Upper lobe of left lung (tissue), 6 donors: ENCODE results near the gene PPP4C. TPM values are rescaled to one million over a fixed set of nuclear protein-coding genes. Genes with fewer than 3 reads are reported as not detected.

Experiments
- ATAC-seq, 2 donors: fragments of 200-7000 bp; cut with Tn5 transposase; one replicate each; pipeline ENCODE4 v1.9.1; 2022; ENCODE audit warnings: mild to moderate bottlenecking in 2 of 2, moderate library complexity in 2 of 2; ENCODE audit not compliant: low FRiP score in 2 of 2
- DNase-seq, 2 donors: peaks; one replicate each; pipeline ENCODE4 v3.0.0-alpha.2; 2019 to 2020
- H3K27ac ChIP-seq, 4 donors: fragments of 200-600 bp; sonication (generic); one replicate each; pipeline ENCODE4 v1.5.1; 2016 to 2019
- H3K27me3 ChIP-seq, 4 donors: fragments of 200-600 bp; sonication (generic); one replicate each; pipeline ENCODE4 v1.5.1; 2017 to 2019
- H3K36me3 ChIP-seq, 4 donors: fragments of 200-600 bp; sonication (generic); one replicate each; pipeline ENCODE4 v1.5.1; 2016 to 2019
- H3K4me1 ChIP-seq, 4 donors: fragments of 200-600 bp; sonication (generic); one replicate each; pipeline ENCODE4 v1.5.1; 2018 to 2019
- H3K4me3 ChIP-seq, 4 donors: fragments of 200-600 bp; sonication (generic); one replicate each; pipeline ENCODE4 v1.5.1; 2017 to 2019; ENCODE audit warnings: mild to moderate bottlenecking in 2 of 4, moderate library complexity in 1 of 4
- H3K9me3 ChIP-seq, 4 donors: fragments of 200-600 bp; sonication (generic); one replicate each; pipeline ENCODE4 v1.5.1; 2018 to 2019
- EP300 ChIP-seq, 4 donors: sonication (generic); formaldehyde crosslinking; IDR thresholded peaks; one replicate each; pipeline ENCODE4 v1.5.1; 2017; ENCODE audit warnings: antibody characterized with exemption in 4 of 4, control low read depth in 2 of 4
- POLR2A ChIP-seq, 4 donors: fragments of 450-650 bp; IDR thresholded peaks; one replicate each; pipeline ENCODE4 v1.5.1; 2016 to 2017; ENCODE audit warnings: antibody characterized with exemption in 4 of 4, mild to moderate bottlenecking in 2 of 4
- POLR2AphosphoS5 ChIP-seq, 2 donors: sonication (generic); formaldehyde crosslinking; IDR thresholded peaks; one replicate each; pipeline ENCODE4 v1.5.1; 2017; ENCODE audit warnings: antibody characterized with exemption in 2 of 2
- WGBS, 2 donors: methylation state at CpG; one replicate each; pipeline ENCODE4 v1.1.5; 2017 to 2018; 5-methylcytosine and 5-hydroxymethylcytosine counted together
- total RNA-seq, 6 donors: library from RNA; depleted of rRNA in 4 of 6; stranded (reverse); fragments of >200 nt in 4 of 6; gene quantifications; one replicate each; pipeline versions ENCODE4 v1.1.0 to v1.2.1, GENCODE V29; 2016 to 2021
- TF ChIP-seq, protein P1 (sequence below), 6 experiments: fragments of 450-650 bp in 4 of 6; fragments of 200-600 bp in 2 of 6; sonication (generic) in 2 of 6; IDR thresholded peaks; one replicate each; pipeline ENCODE4 v1.5.1; 2016 to 2019; ENCODE audit warnings: antibody characterized with exemption in 6 of 6
- donor health status: DM: no; HTN: no; CAD: no; lungs with moderate emphysema.
- donor health status: DM: no; HTN: yes; CAD: no; lungs with severe emphysema.

PPP4C gene
- total RNA-seq, 6 donors from 2014 or later: 44.4 to 99.4 (median 80.0) TPM

DNA sequence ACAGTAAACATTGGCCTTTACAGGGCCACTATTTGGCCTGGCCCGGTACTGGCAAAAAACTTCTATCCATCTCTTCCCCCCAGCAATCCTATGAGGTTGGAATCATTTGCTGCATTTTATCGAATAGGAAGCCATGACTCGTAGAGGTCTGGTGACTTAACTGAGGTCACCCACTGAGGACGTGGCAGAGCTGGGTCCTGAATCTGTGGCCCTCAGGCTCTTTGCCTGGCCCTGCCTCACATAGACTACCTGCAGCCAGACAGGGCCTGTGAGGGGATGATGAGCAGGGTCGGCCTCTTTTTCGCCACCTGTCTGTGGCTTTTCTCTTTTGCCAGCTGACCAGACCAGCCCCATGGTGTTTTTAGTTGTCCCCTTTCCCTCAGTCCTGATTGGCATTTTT, 1.9 kb downstream of the PPP4C start:
- Histone ChIP-seq H3K27ac (peak overlapping the region in 1 of 4 donors; percentile 94), H3K4me1 (peaks cover 20 to 38% (median 28%) of the 10 kb centered on the region in 4 donors), H3K4me3 (peak overlapping the region in 1 of 4 donors; percentile 100), H3K27me3 (no peaks in the 10 kb centered on the region), H3K36me3 (peaks cover 11 to 63% (median 44%) of the 10 kb centered on the region in 4 donors), H3K9me3 (no peaks in the 10 kb centered on the region)
- TF ChIP-seq POLR2A (IDR thresholded peaks at IDR 0.05) (no peak), EP300 (IDR thresholded peaks at IDR 0.05) (no peak), POLR2AphosphoS5 (IDR thresholded peaks at IDR 0.05) (no peak)
- TF ChIP-seq, protein P1, sequence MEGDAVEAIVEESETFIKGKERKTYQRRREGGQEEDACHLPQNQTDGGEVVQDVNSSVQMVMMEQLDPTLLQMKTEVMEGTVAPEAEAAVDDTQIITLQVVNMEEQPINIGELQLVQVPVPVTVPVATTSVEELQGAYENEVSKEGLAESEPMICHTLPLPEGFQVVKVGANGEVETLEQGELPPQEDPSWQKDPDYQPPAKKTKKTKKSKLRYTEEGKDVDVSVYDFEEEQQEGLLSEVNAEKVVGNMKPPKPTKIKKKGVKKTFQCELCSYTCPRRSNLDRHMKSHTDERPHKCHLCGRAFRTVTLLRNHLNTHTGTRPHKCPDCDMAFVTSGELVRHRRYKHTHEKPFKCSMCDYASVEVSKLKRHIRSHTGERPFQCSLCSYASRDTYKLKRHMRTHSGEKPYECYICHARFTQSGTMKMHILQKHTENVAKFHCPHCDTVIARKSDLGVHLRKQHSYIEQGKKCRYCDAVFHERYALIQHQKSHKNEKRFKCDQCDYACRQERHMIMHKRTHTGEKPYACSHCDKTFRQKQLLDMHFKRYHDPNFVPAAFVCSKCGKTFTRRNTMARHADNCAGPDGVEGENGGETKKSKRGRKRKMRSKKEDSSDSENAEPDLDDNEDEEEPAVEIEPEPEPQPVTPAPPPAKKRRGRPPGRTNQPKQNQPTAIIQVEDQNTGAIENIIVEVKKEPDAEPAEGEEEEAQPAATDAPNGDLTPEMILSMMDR (IDR thresholded peaks at IDR 0.05): no peak
- WGBS, 2 donors: 75 to 78% methylated on average over 6 of the region's 6 CpGs
- no peak for DNase-seq
- no peak for ATAC-seq

DNA sequence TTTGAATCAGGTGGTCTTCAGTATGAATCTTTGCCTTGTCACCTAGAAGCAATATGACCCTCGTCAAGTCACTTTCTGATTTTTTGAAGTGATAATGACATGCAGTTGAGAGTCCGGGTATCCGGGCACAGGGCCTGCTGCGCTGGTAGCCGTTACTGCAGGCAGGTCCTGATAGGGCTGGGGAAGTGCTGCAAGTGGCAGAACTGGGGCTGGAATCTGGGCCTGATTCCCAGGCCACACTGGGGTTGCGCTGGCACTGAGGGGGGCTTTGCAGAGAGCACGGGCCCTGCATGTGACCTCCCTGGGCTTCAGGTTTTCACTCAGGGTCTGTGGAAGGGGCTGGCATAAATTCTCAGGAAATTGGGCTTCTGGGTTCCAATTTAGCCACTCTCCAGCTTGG, 3.0 kb downstream of the PPP4C start:
- Histone ChIP-seq H3K36me3 (peaks cover 16 to 63% (median 54%) of the 10 kb centered on the region in 4 donors), H3K4me3 (no peak overlapping the region), H3K27ac (no peak overlapping the region), H3K9me3 (no peaks in the 10 kb centered on the region), H3K4me1 (peaks cover 20 to 38% (median 28%) of the 10 kb centered on the region in 4 donors), H3K27me3 (no peaks in the 10 kb centered on the region)
- 88 to 91% methylated on average over 2 to 7 of the region's 7 CpGs for WGBS, 2 donors
- no peak for ATAC-seq
- no peak for DNase-seq
- TF ChIP-seq POLR2A (IDR thresholded peaks at IDR 0.05) (no peak), POLR2AphosphoS5 (IDR thresholded peaks at IDR 0.05) (no peak), EP300 (IDR thresholded peaks at IDR 0.05) (no peak)
- TF ChIP-seq, protein P1 (IDR thresholded peaks at IDR 0.05): no peak

DNA sequence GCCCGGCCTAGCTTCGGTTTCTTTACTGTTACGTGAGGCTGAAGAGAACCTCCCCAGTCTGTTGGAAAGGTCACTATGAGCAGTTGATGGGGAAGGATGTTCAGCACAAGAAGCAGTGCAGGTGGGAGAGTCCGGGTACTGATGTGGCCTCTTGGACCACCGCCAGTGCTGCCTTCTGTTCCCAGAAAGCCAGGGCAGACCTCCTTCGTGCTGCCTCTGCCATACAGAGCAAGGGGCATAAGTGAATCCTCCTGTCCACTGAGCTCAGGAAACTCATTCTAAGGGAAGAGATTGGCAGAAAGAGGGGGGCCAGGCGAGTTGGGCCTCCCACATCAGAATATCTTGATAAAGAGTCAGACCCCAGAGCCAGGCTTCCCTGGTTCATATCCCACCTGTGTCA, 3.7 kb downstream of the PPP4C start:
- TF ChIP-seq, protein P1 (IDR thresholded peaks at IDR 0.05): no peak
- TF ChIP-seq POLR2AphosphoS5 (IDR thresholded peaks at IDR 0.05) (no peak), POLR2A (IDR thresholded peaks at IDR 0.05) (no peak), EP300 (IDR thresholded peaks at IDR 0.05) (no peak)
- Histone ChIP-seq H3K9me3 (no peaks in the 10 kb centered on the region), H3K4me3 (no peak overlapping the region), H3K27me3 (no peaks in the 10 kb centered on the region), H3K27ac (no peak overlapping the region), H3K4me1 (peaks cover 20 to 38% (median 28%) of the 10 kb centered on the region in 4 donors), H3K36me3 (peaks cover 16 to 69% (median 61%) of the 10 kb centered on the region in 4 donors)
- no peak for ATAC-seq
- whole genome bisulfite sequencing, 2 donors: 91 to 94% methylated on average over 7 of the region's 7 CpGs
- DNase-seq: no peak

DNA sequence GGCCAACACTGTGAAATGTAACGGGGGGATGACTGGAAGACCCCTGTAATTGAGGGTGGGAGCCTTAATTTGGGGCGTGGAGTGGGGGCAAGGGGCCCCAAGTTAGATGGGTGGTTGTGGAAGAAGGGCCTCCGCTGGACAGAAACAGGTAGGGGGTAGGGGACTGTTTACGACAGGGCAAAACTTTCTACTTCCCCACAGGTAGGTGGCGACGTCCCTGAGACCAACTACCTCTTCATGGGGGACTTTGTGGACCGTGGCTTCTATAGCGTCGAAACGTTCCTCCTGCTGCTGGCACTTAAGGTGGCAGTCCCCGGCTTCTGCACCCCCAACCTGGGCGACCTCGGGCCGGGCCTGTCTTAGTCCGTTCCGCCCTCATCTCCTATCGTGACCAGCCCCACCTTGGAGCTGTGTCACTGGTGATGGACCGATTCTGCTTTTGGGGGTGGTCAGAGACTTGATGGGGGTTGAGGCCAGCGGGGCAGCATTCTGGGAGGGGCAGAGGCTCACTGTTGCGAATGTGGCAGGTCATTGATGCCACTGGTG, 6.8 kb downstream of the PPP4C start:
- no peak overlapping the region for H3K27ac ChIP-seq
- no peak for TF ChIP-seq EP300 (IDR thresholded peaks at IDR 0.05)
- TF ChIP-seq POLR2AphosphoS5 (IDR thresholded peaks at IDR 0.05): no peak
- TF ChIP-seq, protein P1 (IDR thresholded peaks at IDR 0.05): no peak
- TF ChIP-seq POLR2A (IDR thresholded peaks at IDR 0.05): no peak
- H3K4me3 ChIP-seq: no peak overlapping the region
- H3K36me3 ChIP-seq: peaks cover 16 to 77% (median 72%) of the 10 kb centered on the region in 4 donors
- no peak for ATAC-seq
- DNase-seq: peak in 1 of 2 donors; percentile 64
- WGBS, 2 donors: 87 to 89% methylated on average over 20 of the region's 20 CpGs
- peaks cover 1 to 14% (median 7%) of the 10 kb centered on the region in 4 donors for H3K4me1 ChIP-seq
- H3K9me3 ChIP-seq: no peaks in the 10 kb centered on the region
- H3K27me3 ChIP-seq: no peaks in the 10 kb centered on the region
